Liver (tissue), 9 donors: ENCODE measurements around the gene LGALS4. TPM values are rescaled to one million over a fixed set of nuclear protein-coding genes. Genes with fewer than 3 reads are reported as not detected.
"Not testable (repeated sequence)": the region's sequence is repeated elsewhere in the genome, so short reads cannot be mapped to it uniquely, and the experiment has no call there.

ENCODE experiments used
- DNase-seq: peaks from one replicate; pipeline ENCODE4 v3.0.0-alpha.2; 2017; ENCODE audit warnings: low spot score
- H3K27ac ChIP-seq, 2 donors: one replicate each; pipeline ENCODE4 v1.7.0; 2013; ENCODE audit warnings: inconsistent platforms in 2 of 2, low read length in 2 of 2, control low read depth in 1 of 2, low read depth in 1 of 2, mild to moderate bottlenecking in 1 of 2
- H3K27me3 ChIP-seq, 4 donors: one replicate each; pipeline versions ENCODE4 v1.6.1 to v1.7.0; 2013; ENCODE audit warnings: low read length in 3 of 4, inconsistent platforms in 1 of 4, mild to moderate bottlenecking in 1 of 4, moderate library complexity in 1 of 4; ENCODE audit not compliant: control insufficient read depth in 4 of 4, insufficient read depth in 4 of 4
- H3K36me3 ChIP-seq, 4 donors: one replicate each; pipeline versions ENCODE4 v1.6.1 to v1.7.0; 2013; ENCODE audit warnings: low read length in 3 of 4, mild to moderate bottlenecking in 3 of 4, low read depth in 1 of 4, moderate library complexity in 1 of 4; ENCODE audit not compliant: control insufficient read depth in 4 of 4, insufficient read depth in 3 of 4
- H3K4me1 ChIP-seq, 4 donors: one replicate each; pipeline versions ENCODE4 v1.6.1 to v1.7.0; 2013; ENCODE audit warnings: low read length in 3 of 4, mild to moderate bottlenecking in 3 of 4, moderate library complexity in 1 of 4; ENCODE audit not compliant: control insufficient read depth in 4 of 4, insufficient read depth in 4 of 4
- H3K4me3 ChIP-seq, 3 donors: one replicate each; pipeline versions ENCODE4 v1.6.1 to v1.7.0; 2013; ENCODE audit warnings: low read length in 3 of 3, control low read depth in 1 of 3, low read depth in 1 of 3, mild to moderate bottlenecking in 1 of 3
- H3K9ac ChIP-seq, 2 donors: one replicate each; pipeline ENCODE4 v1.7.0; 2013; ENCODE audit warnings: low read length in 2 of 2, mild to moderate bottlenecking in 2 of 2, moderate library complexity in 2 of 2, control low read depth in 1 of 2, low read depth in 1 of 2
- H3K9me3 ChIP-seq, 4 donors: one replicate each; pipeline versions ENCODE4 v1.6.1 to v1.7.0; 2013; ENCODE audit warnings: low read length in 3 of 4; ENCODE audit not compliant: control insufficient read depth in 4 of 4
- FOXA1 ChIP-seq: IDR thresholded peaks from 2 replicates; pipeline ENCODE4 v1.6.1; 2016; ENCODE audit warnings: antibody characterized with exemption
- JUND ChIP-seq, 2 donors: IDR thresholded peaks; 2 replicates each; pipeline ENCODE4 v1.6.1; 2016; ENCODE audit warnings: antibody characterized with exemption in 2 of 2
- MAX ChIP-seq: IDR thresholded peaks from 2 replicates; pipeline ENCODE4 v1.6.1; 2016; ENCODE audit warnings: antibody characterized with exemption
- NR2F2 ChIP-seq: IDR thresholded peaks from 2 replicates; pipeline ENCODE4 v1.6.1; 2016; ENCODE audit warnings: antibody characterized with exemption
- RAD21 ChIP-seq, 2 donors: IDR thresholded peaks; 2 replicates each; pipeline ENCODE4 v1.6.1; 2016; ENCODE audit warnings: antibody characterized with exemption in 2 of 2, mild to moderate bottlenecking in 2 of 2
- RXRA ChIP-seq, 2 donors: IDR thresholded peaks; 2 replicates each; pipeline ENCODE4 v1.6.1; 2017 to 2018; ENCODE audit warnings: antibody characterized with exemption in 2 of 2, mild to moderate bottlenecking in 1 of 2
- ZBTB33 ChIP-seq: IDR thresholded peaks from 2 replicates; pipeline ENCODE4 v1.6.1; 2016; ENCODE audit warnings: antibody characterized with exemption
- WGBS: extraction: QIAGEN DNeasy Blood & Tissue Kit; methylation state at CpG from one replicate; pipeline ENCODE4 v1.1.7; 2013; 5-methylcytosine and 5-hydroxymethylcytosine counted together
- polyA plus RNA-seq, 2 donors: library from polyadenylated mRNA; stranded (reverse) in 1 of 2; unstranded in 1 of 2; fragments of 200-250 nt in 1 of 2; fragments of >200 nt in 1 of 2; fragmentation: Nextera tagmentation in 1 of 2; extraction: Ambion mirVana in 1 of 2; gene quantifications; one replicate each; pipeline versions ENCODE4 v1.2.1 to v1.2.3, GENCODE V29; 2013 to 2015
- total RNA-seq, 2 donors: library from RNA; depleted of rRNA; stranded (reverse); fragments of >200 nt; gene quantifications; one replicate each; pipeline ENCODE4 v1.2.3, GENCODE V29; 2014
- TF ChIP-seq, protein P1 (sequence below): fragments of 150-350 bp; IDR thresholded peaks from 2 replicates; pipeline ENCODE4 v1.5.1; 2017; ENCODE audit warnings: improper control_type of control experiment, low read depth, low read length; ENCODE audit not compliant: missing input control
- donor health status: healthy.
- donor health status: healthy.
- donor health status: healthy.
- donor health status: healthy.
- donor health status: healthy.

LGALS4 gene
- total and polyA plus RNA-seq, 4 donors, result 0.42 to 40.6 (median 12.1) TPM

- no peak overlapping the region for H3K9ac ChIP-seq
Measured at GRCh38 chr19:38815059-38816001, 2.6 kb upstream of the LGALS4 start.

DNA sequence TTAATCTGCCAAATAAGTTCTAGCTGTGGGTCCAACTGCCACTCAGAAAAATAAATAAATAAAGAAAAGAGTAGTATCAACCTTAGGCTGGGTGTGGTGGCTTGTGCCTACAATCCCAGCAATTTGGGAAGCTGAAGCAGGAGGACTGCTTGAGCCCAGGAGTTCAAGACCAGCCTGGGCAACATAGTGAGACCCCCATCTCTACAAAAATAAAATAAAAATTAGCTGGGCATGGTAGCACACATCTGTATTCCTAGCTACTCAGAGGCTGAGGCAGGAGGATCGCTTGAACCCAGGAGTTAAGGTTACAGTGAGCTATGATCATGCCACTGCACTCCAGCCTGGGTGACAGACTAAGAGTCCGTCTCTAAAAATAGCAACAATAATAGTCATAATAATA lies 1.2 kb upstream of the LGALS4 start:
- H3K9me3 ChIP-seq, H3K9ac ChIP-seq, H3K27ac ChIP-seq, H3K27me3 ChIP-seq, H3K4me3 ChIP-seq, DNase-seq: not testable (repeated sequence)
- Histone ChIP-seq H3K4me1 (peaks cover 4 to 18% (median 13%) of the 10 kb centered on the region in 4 donors), H3K36me3 (peaks cover 14 to 33% (median 18%) of the 10 kb centered on the region in 4 donors)
- WGBS, result 85% methylated on average over 2 of the region's 2 CpGs

More at GRCh38 chr19:38815059-38816001, 2.6 kb upstream of the LGALS4 start:
- H3K27ac ChIP-seq, result no peak overlapping the region
- DNase-seq, result no peak
- 86% methylated on average over 34 of the region's 34 CpGs for WGBS
- H3K36me3 ChIP-seq, result peaks cover 14 to 33% (median 20%) of the 10 kb centered on the region in 4 donors
- no peak overlapping the region for H3K4me3 ChIP-seq
- H3K27me3 ChIP-seq, result no peaks in the 10 kb centered on the region
- no peaks in the 10 kb centered on the region for H3K9me3 ChIP-seq
- TF ChIP-seq MAX (no peak), NR2F2 (no peak), RAD21 (IDR thresholded peaks at IDR 0.05) (no peak), ZBTB33 (no peak)
- TF ChIP-seq, protein P1, sequence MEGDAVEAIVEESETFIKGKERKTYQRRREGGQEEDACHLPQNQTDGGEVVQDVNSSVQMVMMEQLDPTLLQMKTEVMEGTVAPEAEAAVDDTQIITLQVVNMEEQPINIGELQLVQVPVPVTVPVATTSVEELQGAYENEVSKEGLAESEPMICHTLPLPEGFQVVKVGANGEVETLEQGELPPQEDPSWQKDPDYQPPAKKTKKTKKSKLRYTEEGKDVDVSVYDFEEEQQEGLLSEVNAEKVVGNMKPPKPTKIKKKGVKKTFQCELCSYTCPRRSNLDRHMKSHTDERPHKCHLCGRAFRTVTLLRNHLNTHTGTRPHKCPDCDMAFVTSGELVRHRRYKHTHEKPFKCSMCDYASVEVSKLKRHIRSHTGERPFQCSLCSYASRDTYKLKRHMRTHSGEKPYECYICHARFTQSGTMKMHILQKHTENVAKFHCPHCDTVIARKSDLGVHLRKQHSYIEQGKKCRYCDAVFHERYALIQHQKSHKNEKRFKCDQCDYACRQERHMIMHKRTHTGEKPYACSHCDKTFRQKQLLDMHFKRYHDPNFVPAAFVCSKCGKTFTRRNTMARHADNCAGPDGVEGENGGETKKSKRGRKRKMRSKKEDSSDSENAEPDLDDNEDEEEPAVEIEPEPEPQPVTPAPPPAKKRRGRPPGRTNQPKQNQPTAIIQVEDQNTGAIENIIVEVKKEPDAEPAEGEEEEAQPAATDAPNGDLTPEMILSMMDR, result no peak
- peaks cover 4 to 23% (median 18%) of the 10 kb centered on the region in 4 donors for H3K4me1 ChIP-seq

DNA sequence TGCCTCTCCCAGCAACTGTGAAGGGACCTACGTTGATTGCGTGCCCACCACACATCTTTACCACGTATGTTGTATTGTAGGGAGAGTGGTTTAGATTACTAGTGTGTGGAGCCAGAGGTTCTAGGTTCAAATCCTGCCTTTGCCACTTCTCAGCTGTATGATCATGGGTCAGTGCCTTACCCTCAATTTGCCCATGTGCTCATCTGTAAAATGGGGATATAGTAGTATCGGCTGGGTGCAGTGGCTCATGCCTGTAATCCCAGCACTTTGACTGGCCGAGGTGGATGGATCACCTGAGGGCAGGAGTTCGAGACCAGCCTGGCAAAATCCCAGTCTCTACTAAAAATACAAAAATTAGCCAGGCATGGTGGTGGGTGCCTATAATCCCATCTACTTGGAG lies 578 bp upstream of the LGALS4 start:
- no peak overlapping the region for H3K4me3 ChIP-seq
- H3K9me3 ChIP-seq, result no peaks in the 10 kb centered on the region
- H3K4me1 ChIP-seq, result peaks cover 4 to 18% (median 13%) of the 10 kb centered on the region in 4 donors
- H3K36me3 ChIP-seq, result peaks cover 14 to 33% (median 18%) of the 10 kb centered on the region in 4 donors
- DNase-seq, result no peak
- TF ChIP-seq JUND (IDR thresholded peaks at IDR 0.05), result peak in 1 of 2 donors; percentile 3
- TF ChIP-seq RXRA (IDR thresholded peaks at IDR 0.05), result peak in 1 of 2 donors; percentile 3
- no peak for TF ChIP-seq FOXA1
- H3K9ac ChIP-seq, result no peak overlapping the region
- H3K27me3 ChIP-seq, result no peaks in the 10 kb centered on the region
- H3K27ac ChIP-seq, result peak overlapping the region; percentile 5 to 31
- 55% methylated on average over 6 of the region's 6 CpGs for WGBS
